ENCODE measurements around the gene PTBP3. TPM values are rescaled to one million over a fixed set of nuclear protein-coding genes. Genes with fewer than 3 reads are reported as not detected.

PTBP3 gene
- total and polyA plus RNA-seq, 2 of the 13 experiments (the other 11 are each of a cell fraction or from before 2014, with no cell fraction given) = 52.8 to 61.1 TPM

DNA sequence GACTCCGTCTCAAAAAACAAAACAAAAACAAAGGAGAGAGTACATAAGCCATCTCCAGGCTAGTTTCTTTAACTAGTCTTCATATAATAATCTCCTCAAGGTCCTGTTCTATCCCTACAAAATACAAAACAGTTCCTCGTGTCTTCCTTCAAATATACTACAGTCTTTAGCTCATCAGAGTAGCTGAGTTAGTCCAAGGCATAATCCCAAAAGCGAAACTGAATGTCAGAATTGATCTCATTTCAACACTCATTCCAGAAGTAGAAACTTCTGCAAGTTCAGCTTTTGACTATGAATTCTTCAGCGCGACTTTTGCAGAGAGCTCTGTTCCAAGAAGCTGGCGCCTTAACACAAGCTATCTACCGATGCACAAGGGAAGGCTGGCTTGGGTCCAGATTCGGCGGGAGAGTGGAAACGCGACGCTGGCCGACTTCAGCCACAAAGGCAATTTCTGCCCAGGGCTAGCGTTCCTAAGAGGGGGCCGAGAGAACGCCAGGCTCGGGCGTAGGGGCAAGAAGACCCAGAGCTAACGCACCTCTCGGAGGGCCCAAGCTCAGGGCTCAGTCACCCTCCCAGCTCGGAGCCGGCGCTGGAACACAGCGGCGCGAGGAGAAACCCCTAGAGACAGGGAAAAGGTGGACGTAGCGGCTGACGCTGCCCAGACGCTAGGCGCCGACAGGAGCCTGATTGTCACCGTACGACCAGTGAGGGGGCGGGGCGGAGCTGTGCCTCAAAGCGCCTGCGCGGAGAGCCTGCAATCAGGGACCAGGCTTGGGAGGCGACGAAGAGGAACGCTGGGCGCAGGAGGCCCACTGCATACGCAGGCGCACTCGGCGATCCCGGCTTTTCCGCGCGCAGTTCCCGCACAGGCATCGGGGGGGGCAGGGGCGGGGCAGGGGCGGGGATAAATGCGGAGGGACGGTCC is 46.0 kb upstream of the PTBP3 start (continued):
- TF ChIP-seq GFI1 (CRISPR knock-in tag; IDR thresholded peaks at IDR 0.05; ENCODE audit: borderline replicate concordance) (peak; percentile 25; the same call in 1 of the 2 replicates), ZNF841 (CRISPR knock-in tag; IDR thresholded peaks at IDR 0.05; ENCODE audit: borderline replicate concordance) (no peak), AGO1 (IDR thresholded peaks at IDR 0.05; ENCODE audit: low read depth, low read length, poor library complexity, severe bottlenecking) (no peak), ZNF569 (CRISPR knock-in tag; IDR thresholded peaks at IDR 0.05; ENCODE audit: borderline replicate concordance) (no peak), ZNF333 (CRISPR knock-in tag; IDR thresholded peaks at IDR 0.05; ENCODE audit: borderline replicate concordance) (no peak), ZNF782 (CRISPR knock-in tag; IDR thresholded peaks at IDR 0.05; ENCODE audit: borderline replicate concordance) (peak; percentile 81; the same call in 1 of the 2 replicates), JUN (CRISPR knock-in tag; IDR thresholded peaks at IDR 0.05) (no peak), PHF8 (CRISPR knock-in tag; IDR thresholded peaks at IDR 0.05) (peak; percentile 68; the same call in 1 of the 2 replicates), PAWR (CRISPR knock-in tag; IDR thresholded peaks at IDR 0.05; ENCODE audit: borderline replicate concordance) (no peak), PTBP1 (IDR thresholded peaks at IDR 0.05; ENCODE audit: low read depth, low read length, poor library complexity, severe bottlenecking) (no peak), ZNF816 (CRISPR knock-in tag; IDR thresholded peaks at IDR 0.05; ENCODE audit: borderline replicate concordance) (peak; percentile 86; the same call in 1 of the 2 replicates), ZNF101 (CRISPR knock-in tag; IDR thresholded peaks at IDR 0.05; ENCODE audit: borderline replicate concordance, low read depth) (peak; percentile 71; the same call in 1 of the 2 replicates), ZFP82 (CRISPR knock-in tag; IDR thresholded peaks at IDR 0.05; ENCODE audit: borderline replicate concordance) (peak; percentile 53; the same call in 1 of the 2 replicates), ZBTB42 (CRISPR knock-in tag; IDR thresholded peaks at IDR 0.05) (peak; percentile 59; the same call in 1 of the 2 replicates)
- TF ChIP-seq, protein P1, sequence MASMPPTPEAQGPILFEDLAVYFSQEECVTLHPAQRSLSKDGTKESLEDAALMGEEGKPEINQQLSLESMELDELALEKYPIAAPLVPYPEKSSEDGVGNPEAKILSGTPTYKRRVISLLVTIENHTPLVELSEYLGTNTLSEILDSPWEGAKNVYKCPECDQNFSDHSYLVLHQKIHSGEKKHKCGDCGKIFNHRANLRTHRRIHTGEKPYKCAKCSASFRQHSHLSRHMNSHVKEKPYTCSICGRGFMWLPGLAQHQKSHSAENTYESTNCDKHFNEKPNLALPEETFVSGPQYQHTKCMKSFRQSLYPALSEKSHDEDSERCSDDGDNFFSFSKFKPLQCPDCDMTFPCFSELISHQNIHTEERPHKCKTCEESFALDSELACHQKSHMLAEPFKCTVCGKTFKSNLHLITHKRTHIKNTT (CRISPR knock-in tag; IDR thresholded peaks at IDR 0.05) = no peak
- TF ChIP-seq, protein P2, sequence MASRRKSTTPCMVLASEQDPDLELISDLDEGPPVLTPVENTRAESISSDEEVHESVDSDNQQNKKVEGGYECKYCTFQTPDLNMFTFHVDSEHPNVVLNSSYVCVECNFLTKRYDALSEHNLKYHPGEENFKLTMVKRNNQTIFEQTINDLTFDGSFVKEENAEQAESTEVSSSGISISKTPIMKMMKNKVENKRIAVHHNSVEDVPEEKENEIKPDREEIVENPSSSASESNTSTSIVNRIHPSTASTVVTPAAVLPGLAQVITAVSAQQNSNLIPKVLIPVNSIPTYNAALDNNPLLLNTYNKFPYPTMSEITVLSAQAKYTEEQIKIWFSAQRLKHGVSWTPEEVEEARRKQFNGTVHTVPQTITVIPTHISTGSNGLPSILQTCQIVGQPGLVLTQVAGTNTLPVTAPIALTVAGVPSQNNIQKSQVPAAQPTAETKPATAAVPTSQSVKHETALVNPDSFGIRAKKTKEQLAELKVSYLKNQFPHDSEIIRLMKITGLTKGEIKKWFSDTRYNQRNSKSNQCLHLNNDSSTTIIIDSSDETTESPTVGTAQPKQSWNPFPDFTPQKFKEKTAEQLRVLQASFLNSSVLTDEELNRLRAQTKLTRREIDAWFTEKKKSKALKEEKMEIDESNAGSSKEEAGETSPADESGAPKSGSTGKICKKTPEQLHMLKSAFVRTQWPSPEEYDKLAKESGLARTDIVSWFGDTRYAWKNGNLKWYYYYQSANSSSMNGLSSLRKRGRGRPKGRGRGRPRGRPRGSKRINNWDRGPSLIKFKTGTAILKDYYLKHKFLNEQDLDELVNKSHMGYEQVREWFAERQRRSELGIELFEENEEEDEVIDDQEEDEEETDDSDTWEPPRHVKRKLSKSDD (CRISPR knock-in tag; IDR thresholded peaks at IDR 0.05; ENCODE audit: low read depth) = 0 out of 2 replicates have a peak, but pooled peaks have one; percentile 17
- TF ChIP-seq, protein P3, sequence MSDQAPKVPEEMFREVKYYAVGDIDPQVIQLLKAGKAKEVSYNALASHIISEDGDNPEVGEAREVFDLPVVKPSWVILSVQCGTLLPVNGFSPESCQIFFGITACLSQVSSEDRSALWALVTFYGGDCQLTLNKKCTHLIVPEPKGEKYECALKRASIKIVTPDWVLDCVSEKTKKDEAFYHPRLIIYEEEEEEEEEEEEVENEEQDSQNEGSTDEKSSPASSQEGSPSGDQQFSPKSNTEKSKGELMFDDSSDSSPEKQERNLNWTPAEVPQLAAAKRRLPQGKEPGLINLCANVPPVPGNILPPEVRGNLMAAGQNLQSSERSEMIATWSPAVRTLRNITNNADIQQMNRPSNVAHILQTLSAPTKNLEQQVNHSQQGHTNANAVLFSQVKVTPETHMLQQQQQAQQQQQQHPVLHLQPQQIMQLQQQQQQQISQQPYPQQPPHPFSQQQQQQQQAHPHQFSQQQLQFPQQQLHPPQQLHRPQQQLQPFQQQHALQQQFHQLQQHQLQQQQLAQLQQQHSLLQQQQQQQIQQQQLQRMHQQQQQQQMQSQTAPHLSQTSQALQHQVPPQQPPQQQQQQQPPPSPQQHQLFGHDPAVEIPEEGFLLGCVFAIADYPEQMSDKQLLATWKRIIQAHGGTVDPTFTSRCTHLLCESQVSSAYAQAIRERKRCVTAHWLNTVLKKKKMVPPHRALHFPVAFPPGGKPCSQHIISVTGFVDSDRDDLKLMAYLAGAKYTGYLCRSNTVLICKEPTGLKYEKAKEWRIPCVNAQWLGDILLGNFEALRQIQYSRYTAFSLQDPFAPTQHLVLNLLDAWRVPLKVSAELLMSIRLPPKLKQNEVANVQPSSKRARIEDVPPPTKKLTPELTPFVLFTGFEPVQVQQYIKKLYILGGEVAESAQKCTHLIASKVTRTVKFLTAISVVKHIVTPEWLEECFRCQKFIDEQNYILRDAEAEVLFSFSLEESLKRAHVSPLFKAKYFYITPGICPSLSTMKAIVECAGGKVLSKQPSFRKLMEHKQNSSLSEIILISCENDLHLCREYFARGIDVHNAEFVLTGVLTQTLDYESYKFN (CRISPR knock-in tag; conservative IDR thresholded peaks at IDR 0.05) = peak; percentile 18; the same call in 1 of the 2 replicates
- TF ChIP-seq, protein P4, sequence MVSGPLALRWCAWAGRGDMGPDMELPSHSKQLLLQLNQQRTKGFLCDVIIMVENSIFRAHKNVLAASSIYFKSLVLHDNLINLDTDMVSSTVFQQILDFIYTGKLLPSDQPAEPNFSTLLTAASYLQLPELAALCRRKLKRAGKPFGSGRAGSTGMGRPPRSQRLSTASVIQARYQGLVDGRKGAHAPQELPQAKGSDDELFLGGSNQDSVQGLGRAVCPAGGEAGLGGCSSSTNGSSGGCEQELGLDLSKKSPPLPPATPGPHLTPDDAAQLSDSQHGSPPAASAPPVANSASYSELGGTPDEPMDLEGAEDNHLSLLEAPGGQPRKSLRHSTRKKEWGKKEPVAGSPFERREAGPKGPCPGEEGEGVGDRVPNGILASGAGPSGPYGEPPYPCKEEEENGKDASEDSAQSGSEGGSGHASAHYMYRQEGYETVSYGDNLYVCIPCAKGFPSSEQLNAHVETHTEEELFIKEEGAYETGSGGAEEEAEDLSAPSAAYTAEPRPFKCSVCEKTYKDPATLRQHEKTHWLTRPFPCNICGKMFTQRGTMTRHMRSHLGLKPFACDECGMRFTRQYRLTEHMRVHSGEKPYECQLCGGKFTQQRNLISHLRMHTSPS (CRISPR knock-in tag; IDR thresholded peaks at IDR 0.05; ENCODE audit: low read depth) = no peak
